Measurements from ENCODE around the gene DLG2.

Gene DLG2

DNA sequence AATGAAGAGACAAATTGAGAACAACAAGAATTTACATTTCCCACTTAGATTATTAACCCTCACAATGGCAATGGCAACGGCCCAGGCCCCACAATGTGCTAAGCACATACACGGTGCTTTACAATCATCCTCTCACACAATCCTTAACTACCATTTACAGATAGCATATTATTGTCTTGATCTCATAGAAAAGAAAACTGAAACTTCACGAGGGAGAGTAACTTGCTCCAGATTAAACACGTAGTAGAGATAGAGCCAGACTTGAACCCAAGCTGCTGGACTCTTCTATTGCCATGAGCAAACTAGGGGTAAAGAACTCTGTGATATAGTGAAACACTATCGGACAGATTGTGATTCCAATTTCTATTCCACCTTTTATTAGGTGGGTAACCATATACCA, 665.1 kb downstream of the DLG2 start:
- DNase-seq: no peak

DNA sequence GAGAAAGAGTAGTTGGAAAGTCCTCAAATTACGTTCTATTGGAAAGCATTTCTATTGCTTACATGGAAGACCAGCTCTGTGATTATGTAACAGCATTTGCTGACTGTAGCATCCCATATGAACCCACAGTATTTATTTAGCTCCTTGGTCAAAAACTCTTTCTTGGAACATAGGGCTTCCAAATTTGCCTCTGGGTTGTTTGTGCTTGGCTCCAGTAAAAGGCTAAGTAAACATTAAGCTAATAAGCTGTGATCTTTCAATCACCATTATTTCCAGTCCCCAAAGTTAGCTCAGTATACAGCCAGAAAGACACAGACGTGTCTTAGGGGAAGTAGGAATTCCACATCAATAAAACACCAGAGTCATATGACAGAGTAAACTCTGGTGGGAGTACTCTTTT, 668.8 kb downstream of the DLG2 start:
- no peak for DNase-seq

DNA sequence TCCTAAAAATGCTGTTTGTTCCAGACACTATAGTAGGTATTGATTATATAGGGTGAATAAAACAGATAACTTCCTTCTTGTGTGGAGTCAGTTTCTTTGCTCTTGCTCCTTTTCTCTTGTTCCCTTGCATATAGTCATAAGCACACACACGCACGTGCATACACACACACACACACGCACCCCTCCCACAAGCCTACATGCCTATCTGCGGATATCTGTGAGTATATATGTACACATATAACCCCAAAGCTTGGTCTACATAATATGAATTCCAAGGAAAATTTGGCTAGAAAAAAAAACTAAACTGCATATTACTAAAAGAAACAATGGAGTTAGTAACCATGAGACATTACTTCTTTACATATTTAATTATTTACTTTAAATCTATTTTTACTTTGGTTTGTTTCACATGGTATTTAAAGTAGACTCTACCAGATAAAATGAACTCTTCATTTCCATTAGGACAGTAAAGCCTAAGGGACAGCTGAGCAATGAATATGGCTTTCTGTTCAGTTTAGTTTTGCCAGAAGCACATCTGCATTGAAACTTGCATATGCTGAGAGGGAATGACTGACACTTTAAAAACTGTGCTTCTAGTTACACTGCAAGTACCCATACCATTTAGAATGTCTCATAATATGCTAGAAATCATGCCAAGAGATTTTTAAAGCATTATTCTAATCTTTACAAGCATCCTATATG, 676.4 kb downstream of the DLG2 start:
- DNase-seq: no peak

DNA sequence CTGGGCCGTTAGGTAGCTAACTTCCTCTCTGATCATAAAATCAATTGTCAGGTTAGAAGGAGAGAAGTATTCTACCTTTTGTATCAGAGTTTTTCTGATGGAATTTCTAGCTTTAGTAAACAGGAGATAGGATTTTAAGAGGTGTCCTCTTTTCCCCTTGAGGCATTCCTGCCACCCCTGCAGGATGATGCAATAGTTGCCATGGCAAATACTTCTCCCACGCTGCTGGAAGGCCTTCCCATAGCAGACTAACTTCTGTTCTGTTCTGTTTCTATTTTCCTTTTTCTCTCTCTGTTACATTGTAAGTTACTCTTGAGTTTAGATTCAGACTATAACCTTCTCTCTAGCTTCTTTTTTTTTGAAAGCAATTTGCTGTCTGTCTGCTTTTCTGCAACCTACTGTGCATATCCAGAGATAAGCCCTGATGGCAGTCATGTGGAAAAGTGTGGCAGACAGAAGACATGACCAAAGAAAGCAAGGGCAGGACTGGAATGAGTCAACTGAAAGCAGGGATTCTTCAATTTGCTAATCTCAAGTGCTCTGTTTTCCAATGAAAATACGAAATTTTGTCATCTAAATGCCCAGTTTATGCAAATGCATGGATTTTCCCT, 679.1 kb downstream of the DLG2 start:
- DNase-seq: no peak

DNA sequence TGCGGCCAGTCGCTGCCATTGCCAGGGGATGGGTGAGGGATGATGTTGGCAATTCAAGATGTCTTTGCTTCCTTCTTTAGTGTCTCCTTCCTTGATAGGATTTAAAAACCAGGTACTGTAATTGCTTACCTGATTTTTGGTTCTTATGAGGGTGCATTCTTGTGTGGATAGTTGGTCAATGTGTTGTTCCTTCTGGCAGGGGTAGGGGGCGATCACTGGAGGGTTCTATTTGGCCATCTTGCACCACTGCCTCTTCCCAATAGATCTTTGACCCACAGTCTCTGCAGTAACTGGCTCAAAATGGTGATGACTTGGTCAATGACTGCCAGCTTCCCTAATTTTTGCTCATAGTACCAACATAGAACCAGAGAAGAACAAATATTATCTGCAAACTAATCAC, 680.1 kb downstream of the DLG2 start:
- DNase-seq: no peak

DNA sequence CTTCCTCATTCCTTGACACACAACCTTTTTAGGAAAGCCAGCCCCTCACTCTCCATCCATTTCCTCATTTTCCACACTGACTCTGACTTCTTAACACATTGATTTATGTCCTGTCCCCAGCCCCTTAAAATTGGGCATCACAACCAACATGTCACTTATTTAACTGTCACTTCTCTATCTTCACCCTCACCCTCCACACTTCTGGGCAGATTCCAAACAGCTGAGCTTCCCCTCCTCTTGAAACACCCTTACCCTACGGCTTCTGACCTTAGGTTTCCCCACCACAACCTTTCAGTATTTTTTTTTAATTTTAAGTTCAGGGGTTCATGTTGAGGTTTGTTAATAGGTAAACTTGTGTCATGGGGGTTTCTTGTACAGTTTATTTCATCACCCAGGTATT, 696.3 kb downstream of the DLG2 start:
- DNase-seq: no peak

DNA sequence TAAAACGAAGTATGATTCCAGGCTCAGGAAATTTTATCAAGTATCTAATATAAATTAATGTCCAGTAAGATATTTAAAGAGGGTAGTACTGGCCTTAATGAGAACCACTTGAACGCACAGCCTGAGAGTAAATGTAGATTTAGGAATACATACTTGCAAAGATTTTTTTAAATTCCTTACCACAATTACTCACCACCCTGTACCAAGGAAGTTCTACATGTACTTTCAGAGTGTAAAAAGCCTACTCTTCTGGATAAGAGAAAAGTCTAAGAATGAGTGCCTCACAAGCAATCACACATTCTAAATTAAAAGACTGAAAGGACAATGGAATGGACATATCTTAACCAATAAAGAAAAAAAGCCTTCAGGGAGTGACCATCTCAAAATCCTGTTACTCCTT, 697.4 kb downstream of the DLG2 start:
- no peak for DNase-seq

DNA sequence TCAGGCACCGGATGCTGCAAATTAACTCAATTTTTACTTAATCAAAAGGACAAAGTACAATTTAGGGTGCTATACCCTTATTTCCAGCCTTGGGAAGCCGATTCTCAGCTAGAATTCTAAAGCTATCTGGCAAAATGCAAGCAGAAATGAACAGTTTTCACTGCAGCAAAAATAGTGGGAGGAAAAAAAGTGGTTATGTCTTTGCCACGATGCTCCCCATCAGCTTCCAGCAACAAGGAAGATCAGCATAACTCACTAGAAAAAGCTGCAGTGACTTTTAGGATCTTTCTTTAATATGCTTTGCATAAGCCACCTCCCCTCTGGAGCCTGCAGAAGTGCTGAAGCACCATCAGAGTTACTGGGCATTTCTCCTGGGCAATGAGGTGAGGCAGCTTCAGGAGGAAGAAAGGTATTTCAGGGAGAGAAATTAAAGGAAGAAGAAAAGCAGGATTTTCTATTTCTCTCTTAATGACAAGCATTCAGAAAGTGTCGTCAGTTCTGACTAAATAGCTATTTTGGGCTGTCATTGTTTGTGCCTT, 702.9 kb downstream of the DLG2 start:
- DNase-seq: no peak

DNA sequence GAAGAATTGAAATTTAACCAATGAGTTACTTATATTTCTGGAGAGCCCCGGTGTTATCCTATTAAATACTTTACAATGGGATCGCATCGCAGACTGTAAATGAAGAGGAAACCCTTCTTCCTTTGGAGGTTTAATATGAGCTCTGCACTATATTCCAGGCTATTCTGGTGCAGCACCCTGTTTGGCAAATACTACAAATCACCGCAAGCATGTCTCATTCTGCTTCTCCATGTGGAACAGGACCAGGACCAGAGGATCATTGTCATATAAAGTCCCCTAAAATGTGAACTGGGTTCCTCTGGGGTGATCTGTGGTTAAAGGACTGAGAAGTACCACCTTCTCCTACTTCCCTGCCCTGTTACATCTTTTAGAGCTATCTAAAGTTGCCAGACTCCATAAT, 703.7 kb downstream of the DLG2 start:
- no peak for DNase-seq

DNA sequence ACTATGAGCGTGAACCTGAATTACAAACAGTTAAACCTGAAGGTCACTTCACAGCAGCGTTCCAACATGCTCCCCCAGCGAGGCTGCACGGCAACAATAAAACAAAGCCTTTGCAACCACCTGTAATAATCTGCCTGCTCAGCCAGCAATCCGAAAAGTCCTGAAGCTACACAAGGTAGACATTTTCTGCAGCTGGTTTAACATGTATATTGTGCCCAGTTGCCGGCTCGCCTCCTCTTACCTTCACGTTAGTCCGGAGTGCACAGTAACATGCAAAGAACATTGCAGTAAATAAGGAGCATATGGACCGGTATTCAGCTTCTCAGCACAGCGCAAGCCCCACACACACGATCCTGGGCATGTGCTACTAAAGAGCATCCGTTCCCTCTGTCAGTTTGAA, 704.3 kb downstream of the DLG2 start:
- no peak for DNase-seq

DNA sequence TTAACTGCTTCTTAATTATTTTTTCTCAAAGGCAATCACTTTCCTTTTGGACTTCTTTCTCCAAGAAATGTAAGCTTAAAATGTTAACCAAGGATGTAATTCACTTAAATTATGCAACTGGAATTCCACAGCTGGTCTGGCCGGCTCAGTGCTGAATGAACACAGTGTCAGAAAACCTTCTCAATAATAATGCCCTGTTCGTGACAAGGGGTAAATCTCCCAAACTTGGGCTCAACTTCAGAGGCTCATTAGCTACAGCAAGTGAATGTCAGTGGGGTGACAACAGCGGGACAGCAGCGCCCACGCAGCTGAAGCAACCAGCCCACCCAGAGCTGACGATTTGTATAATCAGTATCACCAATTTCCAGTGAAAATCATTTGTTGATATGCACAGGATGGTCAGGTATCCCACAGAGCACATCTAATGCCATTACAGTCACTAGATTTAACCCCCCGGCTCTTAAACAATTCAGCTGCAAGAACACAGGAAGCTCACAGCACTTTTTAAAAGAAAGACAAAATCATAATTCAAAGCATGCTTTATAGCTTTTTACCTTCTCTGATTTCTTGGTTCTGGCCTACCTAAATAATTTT, 704.8 kb downstream of the DLG2 start:
- no peak for DNase-seq

DNA sequence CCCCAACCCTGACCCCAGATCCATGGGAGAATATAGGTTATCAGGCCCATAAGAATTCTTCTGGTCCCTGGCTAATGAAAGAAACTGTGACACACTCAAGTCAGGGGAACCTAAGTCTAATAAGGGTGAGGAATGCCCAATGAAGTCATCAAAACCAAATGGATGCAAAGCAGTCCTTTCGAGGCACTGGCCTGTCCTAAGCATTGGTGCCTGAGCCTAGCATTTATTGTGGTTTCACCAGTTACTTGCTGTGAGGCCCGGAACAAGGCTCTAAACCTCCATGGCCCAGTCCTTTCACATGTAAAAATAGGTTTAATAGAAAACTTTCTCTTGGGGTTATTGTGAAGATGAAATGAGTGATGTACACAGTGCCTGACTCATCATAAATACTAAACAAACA, 712.6 kb downstream of the DLG2 start:
- no peak for DNase-seq

DNA sequence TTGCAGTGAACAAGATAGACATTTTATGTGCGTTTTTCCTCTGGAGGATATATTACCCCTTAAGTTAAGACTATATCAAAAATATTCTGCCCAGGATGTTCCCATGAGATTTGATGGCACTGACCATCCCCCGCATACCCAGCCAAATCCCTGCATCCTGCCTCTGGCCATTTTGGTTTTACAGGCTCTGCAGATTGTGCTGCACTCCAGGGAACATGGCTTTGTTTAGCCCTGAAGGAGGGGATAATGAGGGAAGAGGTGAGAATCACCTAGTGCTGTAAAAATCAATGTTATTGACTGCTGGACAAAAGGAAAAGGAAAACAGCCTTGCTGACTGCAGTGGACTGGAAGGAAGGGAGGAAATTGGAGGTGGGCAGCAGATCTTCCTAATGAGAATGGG, 717.4 kb downstream of the DLG2 start:
- DNase-seq: no peak

DNA sequence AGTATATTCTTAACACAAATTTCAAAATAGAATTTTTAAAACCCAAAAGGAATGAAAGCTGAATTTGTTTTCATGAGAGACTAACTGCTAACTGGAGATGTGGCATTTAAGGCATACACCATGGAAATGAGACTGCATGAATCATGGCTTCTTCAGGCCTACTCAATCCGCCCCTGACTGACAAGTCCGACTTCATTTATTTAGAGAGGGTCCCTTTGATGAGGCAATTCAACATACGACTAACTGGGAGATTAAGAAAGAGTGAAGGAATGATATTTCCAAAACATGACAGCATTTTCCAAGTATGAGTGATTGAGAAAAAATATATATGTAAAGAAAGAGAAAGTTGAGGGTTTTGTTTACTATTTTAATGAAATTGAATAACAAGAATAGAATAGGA, 720.1 kb downstream of the DLG2 start:
- DNase-seq: no peak

DNA sequence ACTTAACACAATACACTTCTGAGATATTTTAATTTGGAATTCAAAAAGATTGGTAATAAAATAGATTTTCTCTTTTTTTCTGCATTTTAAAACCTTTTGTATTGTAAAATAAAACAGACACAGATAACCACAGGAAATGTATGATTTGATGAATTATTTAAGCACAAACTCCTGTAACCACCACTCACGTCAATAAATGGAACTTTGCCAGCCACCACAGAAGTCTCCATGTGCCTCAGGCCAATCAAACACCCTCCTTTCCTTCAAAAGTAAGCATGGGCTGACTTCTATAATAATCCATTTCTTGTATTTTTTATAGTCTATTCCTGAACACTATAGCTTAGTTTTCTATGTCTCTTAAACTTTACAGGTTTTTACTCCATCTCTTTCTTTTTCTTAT, 721.7 kb downstream of the DLG2 start:
- no peak for DNase-seq

DNA sequence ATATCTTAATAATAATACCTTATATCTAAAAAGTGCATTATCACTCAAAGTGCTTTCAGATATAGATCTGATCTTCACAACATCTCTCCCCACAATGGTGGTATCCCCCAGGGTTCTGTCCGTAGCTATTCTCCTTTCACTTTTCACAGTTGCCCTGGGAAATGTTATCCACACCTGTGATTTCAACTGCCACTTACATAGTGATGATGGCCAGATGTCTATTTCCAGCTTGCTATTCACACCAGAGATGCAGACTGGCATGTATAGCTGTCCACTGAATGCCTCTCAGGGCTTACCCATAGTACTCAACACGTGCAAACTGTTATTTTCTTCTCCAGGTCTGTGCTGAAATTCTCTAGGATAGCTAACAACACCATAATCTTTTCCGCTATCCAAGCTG, 724.7 kb downstream of the DLG2 start:
- no peak for DNase-seq

DNA sequence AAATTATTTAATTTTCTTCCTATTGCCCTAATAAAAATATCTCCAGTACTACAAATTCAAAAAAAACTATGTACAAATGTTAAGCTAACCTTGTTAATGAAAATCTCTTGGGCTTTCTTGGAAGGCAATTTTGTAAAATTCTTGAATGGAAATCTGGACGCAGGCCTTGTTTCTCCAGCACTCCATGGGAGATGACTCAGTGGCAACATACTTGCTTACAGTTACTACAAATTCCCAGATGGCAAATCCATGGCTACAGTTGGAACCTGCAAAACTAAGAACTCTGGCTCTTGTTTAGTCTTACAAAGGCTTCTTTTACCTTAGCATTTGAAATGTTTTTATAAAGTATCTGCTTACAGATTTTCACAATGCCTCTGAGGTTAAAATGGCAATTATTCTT, 725.2 kb downstream of the DLG2 start:
- DNase-seq: no peak

DNA sequence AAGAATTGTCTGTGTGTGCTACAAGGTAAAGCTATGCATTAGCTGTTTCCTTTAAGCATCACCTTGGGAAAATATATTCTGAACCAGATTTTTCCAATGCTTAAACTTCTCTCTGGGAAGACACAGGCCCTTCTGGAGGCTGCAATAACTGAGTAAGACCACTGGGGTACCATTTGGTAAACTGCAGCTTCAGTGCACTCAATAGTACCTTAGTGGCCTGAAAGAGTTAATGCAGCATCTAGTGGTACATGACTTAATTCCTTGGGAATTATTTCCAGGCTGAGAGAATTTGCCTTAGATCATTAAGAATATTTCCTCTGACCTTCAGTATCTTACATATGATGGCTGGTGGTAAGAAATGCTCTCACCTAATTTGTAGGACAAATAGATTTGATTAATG, 727.4 kb downstream of the DLG2 start:
- no peak for DNase-seq

DNA sequence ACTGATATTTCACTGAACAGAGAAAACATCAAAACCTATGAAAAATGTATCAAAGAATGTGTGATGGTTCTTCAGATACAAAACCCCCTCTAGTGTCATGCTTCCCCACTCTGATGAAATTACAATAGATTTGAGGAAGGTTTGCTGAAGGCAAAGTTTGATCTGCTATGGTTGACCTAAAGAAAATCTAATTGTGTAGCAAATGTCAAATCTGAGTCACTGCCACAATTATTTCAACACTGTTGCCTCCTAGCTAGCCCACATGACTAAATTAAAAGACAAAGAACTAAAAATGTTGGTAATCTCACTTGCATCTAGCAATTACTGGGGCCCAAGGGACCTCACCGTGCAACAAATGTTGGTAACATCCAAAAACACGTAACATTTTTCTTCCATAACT, 728.0 kb downstream of the DLG2 start:
- no peak for DNase-seq

DNA sequence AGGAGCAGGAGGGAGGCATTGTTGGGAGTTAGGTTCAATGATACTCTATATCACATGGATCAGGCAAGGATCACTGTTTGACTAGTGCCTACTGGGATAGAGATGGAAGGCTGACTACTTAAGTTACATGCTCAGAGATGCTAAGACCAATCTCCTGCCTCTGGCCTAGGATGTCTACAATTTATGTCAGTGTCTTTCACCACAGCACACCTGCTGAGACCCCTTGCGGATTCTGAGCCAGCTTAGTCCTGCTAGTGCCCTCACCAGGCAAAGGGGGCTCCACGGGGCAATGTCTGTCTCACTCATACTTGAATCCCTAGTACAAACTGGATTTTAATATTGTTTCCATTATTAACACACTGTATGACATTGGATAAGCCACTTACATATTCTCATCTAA, 732.5 kb downstream of the DLG2 start:
- DNase-seq: no peak

DNA sequence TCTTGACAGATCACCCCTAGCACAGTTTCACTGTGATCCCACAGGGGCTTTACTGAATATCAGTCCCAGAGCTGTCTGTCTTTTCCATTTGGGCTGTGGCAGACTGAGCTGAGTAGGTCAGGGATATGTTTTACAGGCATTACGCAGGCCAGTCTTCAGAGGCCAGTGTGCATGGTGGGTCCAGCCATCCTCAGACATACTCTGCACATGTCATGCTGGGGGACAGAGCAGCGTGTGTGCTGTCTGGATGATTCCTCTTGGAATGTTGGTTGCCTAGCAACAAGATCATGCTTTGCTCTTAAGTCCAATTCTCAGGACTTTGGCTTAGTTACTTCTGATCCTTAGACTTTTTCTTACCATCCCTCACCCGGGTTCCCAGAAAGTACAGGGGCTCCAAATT, 736.5 kb downstream of the DLG2 start:
- no peak for DNase-seq

DNA sequence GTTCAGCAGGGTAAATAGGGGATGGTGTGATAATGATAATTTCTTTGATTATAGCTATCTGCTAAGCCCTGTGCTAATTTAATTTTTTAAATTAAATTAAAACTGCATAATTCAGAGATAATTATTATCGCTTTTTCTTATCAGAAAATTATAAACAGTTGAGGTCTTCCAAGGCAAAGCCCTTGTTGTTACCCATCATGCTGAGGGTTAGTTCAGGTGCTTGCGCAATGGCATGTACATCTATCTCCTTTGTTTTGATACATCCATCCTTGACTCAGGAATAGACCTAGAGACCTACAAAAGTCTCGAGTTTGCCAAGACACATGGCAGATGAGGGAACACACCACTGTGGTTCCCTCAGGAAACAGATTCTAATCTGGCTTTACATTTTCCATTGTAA, 737.6 kb downstream of the DLG2 start:
- no peak for DNase-seq

DNA sequence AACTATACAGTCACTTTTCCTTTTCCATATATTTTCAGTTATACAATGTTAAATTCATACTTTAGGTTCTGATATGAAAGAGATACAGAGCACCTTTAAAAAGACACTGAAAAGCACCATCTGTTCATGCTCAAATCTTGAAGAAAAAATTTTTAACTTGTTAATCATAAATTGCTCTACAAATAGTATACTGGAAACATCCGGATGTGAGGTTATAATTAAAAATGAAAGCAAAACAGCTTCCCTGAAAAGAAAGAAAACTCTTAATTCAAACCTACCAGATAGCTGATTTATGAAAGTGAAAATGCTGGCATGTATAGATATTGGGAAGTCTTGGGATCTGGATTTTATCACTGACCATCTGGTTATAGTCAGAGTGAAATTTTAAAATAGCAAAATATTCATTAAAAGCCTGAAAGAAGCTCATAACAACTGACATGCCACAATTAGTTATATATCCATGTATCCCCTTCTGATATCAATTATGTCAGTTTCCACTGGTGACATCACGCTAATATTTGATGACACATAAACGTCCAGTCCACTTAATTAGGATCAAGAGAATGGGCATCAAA, 740.0 kb downstream of the DLG2 start:
- DNase-seq: no peak

DNA sequence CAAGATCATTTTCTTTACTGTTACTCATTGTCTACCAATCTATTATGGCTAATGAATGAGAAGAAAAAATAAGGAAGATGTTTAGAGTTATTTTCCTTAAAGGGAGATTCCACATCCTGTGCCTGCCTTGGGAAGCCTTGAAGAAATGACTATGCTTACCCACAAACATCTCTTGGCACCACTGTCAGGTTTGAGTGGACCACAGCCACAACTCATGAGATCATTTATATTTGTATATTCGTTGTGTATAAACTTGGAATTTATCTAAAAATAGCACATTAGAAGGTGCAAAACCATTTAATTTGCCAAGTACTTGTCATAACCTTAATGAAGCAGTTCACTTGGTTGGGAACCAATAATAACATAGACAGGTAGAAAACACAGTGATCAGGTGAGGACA, 740.8 kb downstream of the DLG2 start:
- DNase-seq: no peak
